T-helper 1 cell (primary cell): Measurements from ENCODE around the gene DST.

Experiments
- DNase-seq, 5 donors: peaks; one replicate each; pipeline ENCODE4 v3.0.0-alpha.2; 2012 to 2020

Gene DST

GRCh38 chr6:56535626-56536025 is 107.1 kb downstream of the DST start:
- DNase-seq: no peak

- no peak for DNase-seq
Observed at GRCh38 chr6:56534680-56535419, 107.8 kb downstream of the DST start.

GRCh38 chr6:56532766-56533551 is 109.7 kb downstream of the DST start:
- no peak for DNase-seq

DNA sequence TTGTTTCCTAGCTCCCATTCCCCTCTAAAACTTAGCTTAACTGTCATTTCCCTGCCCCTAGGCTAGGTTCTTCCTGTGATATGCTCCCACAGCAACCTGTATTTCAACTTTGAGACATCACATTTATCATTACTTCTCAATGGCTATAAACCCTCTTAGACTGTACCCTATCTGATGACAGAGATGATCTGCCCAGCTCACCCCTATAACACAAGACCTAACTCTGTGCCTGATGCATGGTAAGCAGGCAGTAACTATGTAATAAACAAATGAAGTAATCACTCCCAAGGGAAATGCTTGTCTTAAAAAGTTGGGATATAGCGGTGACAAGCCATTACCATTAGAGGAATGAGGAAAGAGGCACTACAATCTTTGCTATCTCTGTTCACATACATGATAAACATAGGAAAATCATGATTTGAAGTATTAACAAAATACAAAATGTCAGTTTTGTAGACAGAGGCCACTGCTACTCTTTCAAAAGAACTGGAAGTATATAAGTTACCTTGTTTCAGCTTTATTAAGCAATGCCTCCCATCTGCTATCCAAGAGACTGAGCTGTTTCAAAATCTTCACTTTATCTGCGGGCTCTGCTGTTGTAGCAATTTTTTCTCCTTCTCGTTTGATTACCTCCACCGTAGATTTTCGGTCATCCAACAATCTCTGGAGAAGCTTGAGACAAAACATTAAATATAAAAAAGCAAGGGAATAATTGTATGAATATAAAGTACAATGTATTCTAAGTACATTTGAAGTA is 110.7 kb downstream of the DST start:
- no peak for DNase-seq

DNA sequence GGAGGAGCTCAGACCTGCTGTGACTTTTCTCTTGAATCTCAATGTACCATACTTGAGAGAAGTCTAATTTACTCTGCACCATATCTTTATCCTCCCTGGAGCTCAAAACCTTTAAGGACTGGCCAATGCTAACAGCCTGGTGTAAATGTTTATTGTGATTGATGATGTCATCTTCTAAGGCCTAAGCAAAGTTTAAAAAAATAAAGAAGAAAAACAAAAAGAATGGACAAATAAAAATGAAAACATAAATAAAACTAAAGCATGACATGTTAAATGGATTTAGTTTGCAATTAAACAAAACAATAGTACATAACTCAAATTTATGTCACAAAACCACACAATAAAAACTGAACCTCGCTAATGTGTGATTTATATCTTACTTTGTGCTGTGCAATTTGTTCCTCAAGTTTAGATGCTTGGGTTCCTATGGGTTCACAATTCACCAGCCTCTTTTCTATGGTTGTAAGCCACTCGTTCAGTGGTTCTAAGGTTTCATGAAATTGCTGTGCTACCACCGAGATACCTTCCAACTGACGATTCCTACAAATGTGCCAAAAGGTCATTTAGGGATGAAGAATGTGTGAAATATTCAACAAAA is 113.0 kb downstream of the DST start:
- DNase-seq: no peak

DNA sequence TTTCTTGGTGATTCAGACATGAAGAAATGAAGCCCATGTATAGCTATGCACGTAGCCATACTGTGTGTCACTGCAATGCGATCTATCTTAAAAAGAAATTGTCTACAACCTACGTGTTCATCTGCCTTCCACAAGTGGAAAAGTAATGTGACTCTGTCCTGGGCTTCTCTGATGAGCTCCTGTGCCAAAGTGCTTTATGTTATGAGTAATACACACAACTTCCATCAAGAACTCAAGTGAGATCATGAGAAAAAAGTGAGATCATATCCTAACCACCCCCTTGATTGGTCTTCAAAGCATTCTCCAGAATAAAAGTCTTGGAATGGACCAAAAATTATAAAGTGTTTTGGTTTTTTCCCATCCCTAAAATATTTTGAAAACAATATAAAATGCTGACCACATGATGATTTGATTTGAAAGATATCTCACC is 114.3 kb downstream of the DST start:
- DNase-seq: no peak

DNA sequence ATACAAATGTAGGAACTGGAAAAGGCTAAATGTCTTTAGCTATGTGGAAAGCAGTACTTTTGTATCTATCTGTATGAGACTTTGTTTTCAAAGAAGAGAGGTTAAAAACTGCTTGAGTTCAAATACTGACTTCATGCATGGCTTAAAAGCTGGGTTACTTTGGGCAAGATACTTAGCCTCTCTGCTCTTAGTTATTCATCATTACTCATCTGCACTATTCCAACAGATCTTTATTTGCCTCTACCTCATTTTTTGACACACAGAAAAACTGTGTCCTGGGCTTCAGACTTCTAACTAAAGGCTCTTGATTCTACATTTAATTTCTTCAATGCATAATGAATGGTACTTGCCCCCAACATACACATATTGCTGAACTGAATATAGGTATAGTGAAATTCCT is 114.8 kb downstream of the DST start:
- no peak for DNase-seq

- no peak for DNase-seq
Observed at GRCh38 chr6:56526860-56527544, 115.7 kb downstream of the DST start.

DNA sequence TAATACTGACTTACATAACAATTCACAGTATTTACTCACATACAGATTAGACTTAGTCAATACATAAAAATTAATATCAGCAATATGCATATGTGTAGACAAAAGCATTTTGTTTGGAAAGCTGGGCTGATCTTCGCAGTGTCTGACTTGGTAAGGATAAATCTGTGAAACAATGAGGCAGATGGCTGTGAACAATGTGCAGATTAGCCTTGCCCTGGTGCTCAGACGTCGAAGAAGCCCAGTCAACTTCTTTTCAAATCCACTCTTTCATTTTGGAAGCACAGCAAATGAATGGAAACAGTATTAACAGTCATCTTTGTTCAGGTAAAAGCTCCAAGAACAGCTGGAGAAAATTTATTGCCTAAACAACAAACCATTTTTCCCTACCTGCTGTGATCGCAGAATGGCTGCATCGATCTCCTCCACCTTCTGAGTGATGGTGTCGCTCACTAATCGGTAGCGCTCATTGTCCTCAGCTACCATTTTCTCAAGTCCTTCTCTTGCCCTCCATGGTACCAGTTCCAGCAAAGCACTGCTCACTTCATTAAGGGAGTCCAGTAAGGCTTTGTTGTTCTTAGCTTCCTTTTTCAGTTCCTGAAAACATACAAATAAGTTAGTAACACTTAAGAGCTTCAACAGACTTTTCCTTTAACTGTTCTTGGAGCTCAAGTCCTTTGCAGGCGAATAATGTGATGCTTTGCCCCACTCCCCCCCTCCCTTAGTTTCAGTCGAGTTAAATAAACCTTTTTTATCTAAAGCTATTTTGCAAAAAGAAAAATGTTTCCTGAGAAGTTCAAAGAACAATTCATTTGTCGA is 116.5 kb downstream of the DST start:
- DNase-seq: no peak

- DNase-seq: no peak
Observed at GRCh38 chr6:56524891-56525703, 117.6 kb downstream of the DST start.

DNA sequence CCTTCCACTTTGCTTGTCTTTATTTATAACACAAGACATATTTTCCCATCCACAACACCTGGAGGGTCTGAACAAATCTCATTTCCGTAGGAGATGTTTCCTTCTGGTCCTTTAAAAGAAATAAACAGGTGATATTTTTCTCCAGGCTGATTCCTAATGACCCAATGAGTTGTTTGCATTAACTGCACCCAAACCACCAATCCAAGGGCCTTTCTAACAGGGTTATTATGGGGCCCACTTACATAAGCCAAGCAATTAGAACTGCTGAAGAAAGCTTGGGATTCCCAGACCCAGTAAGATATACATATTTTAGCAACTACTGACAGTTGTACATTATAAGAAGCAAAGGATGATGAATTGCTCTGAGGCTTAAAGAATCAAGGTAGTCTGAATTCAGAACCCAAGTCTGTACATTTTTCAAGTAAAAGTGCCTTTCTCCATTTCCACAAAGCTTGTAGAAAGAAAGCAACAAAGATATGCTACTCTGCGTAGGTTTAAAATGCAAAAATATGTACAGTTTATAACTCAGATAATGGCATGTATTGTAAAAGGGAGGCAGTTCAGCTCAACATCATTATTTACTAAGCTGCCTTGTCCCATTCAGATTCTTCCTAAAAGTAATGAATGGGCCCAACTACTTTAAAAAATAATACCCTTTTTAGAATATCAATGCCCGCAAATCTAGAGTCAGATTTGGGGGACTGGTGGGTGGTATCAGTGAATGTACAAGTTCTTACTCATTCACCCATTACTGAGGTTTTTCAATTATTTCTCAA is 120.0 kb downstream of the DST start:
- DNase-seq: no peak

DNA sequence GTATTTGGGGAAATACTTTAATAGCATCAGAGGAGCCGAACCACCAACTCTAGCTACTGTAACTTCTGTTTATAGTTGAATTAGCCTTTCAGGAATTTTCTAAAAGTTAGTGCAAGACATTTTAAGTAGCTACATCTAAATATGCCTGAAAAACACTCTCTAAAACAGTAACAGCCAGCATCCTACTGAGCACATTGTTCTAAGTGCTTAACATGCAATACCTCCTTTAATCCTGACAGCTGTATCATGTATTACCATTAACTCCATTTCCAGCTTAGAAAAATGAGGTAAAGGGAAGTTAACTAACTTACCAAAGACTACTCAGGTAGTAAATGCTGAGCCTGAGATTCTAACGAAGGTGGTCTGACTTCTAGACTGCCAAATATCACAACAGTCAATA is 120.7 kb downstream of the DST start:
- no peak for DNase-seq

DNA sequence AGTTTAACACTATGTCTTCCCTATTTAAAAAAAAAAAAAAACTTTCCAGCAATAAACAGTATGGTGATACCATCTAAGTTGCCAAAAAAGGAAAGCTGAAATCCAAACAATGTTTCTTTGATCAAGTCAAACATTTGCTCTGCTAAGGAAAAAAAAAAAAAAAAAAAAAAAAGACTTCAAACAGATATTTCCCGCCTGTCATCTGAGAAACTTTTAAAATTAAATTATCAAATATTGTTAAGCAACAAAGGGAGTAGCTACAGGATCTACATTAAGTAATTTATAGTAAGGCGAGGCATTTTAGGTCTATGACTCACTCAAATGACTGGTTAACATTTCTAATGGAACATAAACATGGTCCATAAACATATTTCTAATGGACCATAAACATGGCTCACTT is 121.2 kb downstream of the DST start:
- no peak for DNase-seq

- no peak for DNase-seq
Observed at GRCh38 chr6:56520218-56520617, 122.5 kb downstream of the DST start.

DNA sequence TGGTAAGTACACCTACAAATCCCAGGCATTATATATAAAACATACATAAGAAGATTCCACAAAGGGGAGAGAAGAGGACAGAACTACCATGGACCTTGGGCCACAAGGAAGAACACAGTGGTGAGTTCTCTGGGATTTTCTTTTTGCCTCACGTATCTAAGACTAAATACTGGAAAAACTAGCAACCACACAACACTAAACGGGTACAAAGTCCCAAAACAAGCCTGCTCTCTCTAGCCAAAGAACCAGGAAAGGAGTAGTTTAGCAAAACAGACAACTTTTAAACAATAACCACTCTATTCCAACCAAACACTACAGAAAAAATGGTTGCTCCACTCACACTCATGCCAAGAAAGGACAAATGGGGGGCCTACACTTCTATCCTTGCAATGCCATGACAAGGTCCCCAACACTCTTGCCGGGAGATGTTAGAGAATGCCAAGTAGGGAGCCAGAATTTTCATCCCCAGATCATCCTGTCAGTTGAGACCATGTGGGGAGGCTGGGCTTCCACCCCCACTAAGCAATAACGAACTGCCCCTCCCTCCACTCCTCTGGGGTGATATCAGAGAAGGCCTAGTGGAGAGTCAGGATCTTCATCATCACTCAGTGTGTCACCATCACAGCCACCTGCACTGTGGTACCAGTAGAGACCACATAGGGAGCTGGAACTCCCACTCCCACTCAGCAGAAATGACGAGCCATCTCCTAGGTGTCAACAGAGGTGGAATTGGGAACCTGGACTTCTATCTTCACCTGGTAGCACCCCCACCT is 123.5 kb downstream of the DST start:
- no peak for DNase-seq

DNA sequence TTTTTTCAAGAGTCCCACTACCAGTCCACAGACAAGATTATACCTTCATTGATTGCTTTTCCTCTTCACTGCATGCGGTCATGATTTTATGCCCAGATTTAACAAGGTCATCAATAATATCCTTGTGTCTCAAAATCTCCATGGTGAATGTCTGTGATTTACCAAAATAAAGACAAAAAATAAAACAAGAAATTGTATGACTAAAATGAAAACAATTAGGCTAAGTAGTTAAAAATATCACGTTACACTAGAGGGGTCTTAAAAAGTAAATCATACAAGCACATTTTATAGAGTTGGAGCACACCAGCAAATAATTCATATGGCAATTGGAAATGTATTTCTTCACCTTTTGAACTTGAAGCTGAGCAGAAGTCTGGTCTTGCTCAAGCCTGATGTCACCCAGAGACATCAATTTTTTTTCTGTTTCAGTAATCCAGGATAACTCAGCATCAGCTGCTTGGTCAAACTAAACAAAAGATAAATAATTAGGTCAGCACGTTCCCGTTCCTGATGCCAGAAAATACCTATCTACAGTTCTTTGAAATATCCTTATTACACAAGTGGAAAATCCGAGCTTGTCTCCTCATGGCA is 125.4 kb downstream of the DST start:
- DNase-seq: no peak

DNA sequence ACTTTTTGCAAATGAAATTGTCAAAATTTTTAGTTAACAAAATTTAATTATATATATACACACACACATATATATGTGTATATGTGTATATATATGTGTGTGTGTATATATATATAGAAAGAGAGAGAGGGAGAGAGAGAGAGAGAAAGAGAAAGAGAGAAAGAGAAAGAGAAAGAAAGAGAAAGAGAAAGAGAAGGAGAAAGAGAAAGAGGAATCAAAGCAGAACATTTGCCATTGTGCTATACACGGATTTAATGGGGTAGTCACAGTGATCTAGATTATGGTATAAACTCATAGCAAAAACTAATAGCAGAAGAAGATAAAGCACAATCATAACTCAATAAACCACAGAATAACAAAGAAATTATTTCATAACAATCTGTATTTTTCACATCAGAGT is 126.7 kb downstream of the DST start:
- DNase-seq: no peak

DNA sequence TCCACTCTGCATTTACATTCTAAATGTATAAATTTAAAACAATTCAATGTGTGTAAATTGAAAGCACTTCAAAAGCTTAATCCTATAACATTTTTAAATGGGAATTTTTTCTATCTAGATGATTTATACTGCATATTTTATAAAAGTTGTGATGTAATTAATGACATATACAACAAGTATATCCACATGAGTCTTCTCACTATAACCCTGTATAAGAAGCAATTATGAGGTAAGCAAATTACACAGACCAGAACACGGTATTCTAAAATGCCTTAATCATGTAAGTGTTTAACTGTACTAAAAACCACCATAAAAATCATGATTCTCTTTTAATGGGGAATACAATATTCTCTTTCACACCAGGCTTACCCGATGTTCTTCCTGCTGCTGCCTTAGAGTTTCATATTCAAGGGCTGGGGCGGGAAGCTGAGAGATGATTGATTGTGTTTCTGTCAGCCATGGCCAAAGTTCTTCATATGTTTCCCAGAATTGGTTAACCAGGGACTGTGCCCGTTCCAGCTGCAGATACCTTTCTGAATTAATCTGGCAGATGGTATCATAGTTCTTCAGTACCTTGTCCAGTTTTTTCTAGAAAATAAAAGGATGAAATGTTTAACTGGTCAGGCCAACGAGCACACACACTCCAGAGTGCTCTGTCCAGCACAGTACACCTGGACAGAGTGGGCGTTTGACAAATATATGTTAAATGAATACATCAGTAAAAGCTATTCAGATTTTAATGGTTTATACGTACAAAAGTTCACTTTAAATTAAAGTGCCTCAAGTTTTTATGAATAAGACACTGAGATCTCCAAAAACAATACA is 127.4 kb downstream of the DST start:
- DNase-seq: no peak
